Activated T-helper 2 cell treated with anti-CD3 and anti-CD28 coated beads, Interferon-gamma antibody, Interleukin-2, Interleukin-4, amounts not matched to agents 10 μg/mL and 5 μg/mL and 100 μg/mL, durations not matched to agents 14 hours and 24 hours and 36 hours (primary cell): Measurements from ENCODE around the gene KDM5D. TPM values are rescaled to one million over a fixed set of nuclear protein-coding genes. Genes with fewer than 3 reads are reported as not detected.
A peak's percentile ranks its signal among the peaks of the same experiment; 100 is the strongest.

Experiments used
- DNase-seq: peaks from one replicate; pipeline ENCODE4 v3.0.0; 2021; ENCODE audit warnings: low spot score
- H3K27ac Mint-ChIP-seq: one replicate; pipeline ENCODE4 v1.8.0; 2021; ENCODE audit warnings: mixed read lengths
- H3K27me3 Mint-ChIP-seq: one replicate; pipeline ENCODE4 v1.8.0; 2021; ENCODE audit warnings: low read depth, mixed read lengths
- H3K36me3 Mint-ChIP-seq: one replicate; pipeline ENCODE4 v1.8.0; 2021; ENCODE audit warnings: low read depth, mixed read lengths
- H3K4me1 Mint-ChIP-seq: one replicate; pipeline ENCODE4 v1.8.0; 2021; ENCODE audit warnings: low read depth, mixed read lengths
- H3K4me3 Mint-ChIP-seq: one replicate; pipeline ENCODE4 v1.8.0; 2021; ENCODE audit warnings: low read depth, mild to moderate bottlenecking, moderate library complexity, mixed read lengths
- H3K9me3 Mint-ChIP-seq: one replicate; pipeline ENCODE4 v1.8.0; 2021; ENCODE audit warnings: mixed read lengths
- intact Hi-C: fragments of 100-400 bp; cut with micrococcal nuclease; formaldehyde crosslinking; loops from one replicate; pipeline ENCODE4 v1.15.1; 2023
- total RNA-seq: library from RNA; stranded (reverse); gene quantifications from 2 replicates; pipeline ENCODE4 v1.2.3, GENCODE V29; 2022

Gene KDM5D
- total RNA-seq = 46.4 and 51.7 TPM in 2 replicates

DNA sequence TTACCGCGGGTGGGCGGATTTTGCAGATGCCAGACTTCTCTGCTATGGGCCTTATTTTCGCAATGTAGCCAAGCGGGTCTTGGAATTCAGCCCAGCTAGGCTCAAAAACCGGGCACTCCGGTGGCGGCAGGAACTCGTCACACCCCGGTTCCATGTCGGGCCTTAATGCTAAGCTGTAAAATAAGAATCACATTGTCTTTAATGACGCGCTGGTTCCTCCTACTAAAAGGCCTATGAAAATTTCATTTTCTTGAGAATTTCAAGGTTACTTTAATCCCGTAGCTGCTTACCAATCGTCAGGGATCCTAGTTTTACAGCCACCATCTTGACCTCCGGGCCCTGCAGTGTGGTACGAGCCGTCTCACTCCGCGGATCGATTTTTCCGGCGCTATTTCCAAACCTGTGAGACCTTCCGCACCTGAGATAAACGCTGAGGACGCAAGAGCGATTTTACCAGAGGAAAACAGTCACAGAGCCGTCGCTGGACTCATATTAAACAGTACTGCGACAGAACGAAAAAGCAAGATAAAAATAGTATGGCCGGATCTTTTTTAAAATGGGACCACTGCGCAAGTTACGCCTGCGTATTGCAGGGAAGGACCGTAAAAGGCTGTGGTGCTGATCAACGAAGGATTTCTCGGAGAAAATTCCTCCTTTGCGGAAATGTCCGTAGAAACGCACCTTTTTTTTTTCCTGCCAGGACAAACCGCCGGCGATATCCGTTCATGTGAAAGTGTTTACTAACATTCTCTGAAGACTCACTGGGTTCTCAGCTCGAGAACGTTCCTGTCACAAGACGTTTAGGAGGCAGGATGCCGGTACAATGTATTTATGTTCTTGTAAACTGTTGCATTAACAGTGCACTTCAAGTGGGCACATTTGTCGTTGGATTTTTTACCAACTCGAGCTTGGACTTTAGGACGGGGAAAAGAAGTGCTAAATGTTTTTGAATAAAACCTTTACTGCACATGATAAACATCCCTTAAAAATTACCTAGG lies at the start of gene KDM5D:
KDM5D (minus strand) TSS at position 346 of the 998 bp plus-strand sequence; CDS start at position 154, 192 bp downstream.
- intact Hi-C loops = loop anchor here (1.0 to 10.0 kb wide), 4 partner anchors 177 to 830 kb away; partner anchors contain the start of gene EIF1AY
- peak within 1 kb of the TSS; percentile 89 for H3K4me3 Mint-ChIP-seq
- peaks cover 11% of the 10 kb centered on the region for H3K4me1 Mint-ChIP-seq
- peak within 1 kb of the TSS; percentile 97 for H3K27ac Mint-ChIP-seq
- peaks cover 33% of the 10 kb centered on the region for H3K36me3 Mint-ChIP-seq
- peaks cover 1% of the 10 kb centered on the region for H3K27me3 Mint-ChIP-seq
- no peaks in the 10 kb centered on the region for H3K9me3 Mint-ChIP-seq
- peak; percentile 65 for DNase-seq

DNA sequence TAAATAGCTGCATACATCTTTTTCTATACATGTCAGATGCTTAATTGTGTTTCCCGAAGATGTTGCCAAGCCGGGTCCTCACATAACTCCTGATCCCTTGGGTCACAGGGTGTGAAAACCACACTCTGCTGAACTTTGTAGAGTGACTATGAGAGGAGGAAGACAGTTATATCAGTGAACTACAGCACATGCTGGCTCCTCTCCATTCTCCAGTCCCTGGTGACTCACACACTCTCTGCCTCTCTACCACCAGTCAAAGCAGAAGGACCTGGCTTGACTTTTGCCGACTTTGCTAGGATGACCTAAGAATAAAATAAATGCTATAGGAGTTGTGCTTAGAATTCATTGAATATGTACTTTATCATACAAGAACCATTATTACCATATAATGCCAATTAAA lies 23.8 kb upstream of the KDM5D start:
- Mint-ChIP-seq H3K9me3 (no peaks in the 10 kb centered on the region), H3K4me3 (no peak overlapping the region), H3K4me1 (no peaks in the 10 kb centered on the region), H3K27me3 (no peaks in the 10 kb centered on the region), H3K27ac (no peak overlapping the region), H3K36me3 (no peaks in the 10 kb centered on the region)
- intact Hi-C loops = no loop called here
- no peak for DNase-seq

DNA sequence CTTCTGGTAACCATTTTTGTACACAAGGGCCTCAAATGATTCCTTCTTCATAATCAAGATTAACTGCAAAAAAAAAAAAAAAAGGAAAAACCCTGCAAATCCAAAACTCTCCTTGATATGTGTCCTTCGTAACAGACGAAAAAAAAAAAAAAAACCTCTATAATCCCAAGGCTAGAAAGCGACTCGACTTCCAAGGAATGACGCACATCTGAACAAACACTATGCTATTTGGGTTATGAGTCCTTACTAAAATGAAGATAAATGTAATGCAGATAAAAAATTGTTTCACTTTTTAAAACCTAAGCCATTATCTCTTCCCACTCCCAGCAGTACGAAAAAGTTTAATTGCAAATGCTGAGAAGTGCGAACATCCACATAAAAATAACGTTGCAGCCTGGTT lies 1.2 kb downstream of the KDM5D start:
- H3K9me3 Mint-ChIP-seq = no peaks in the 10 kb centered on the region
- H3K36me3 Mint-ChIP-seq = peaks cover 41% of the 10 kb centered on the region
- no peak overlapping the region for H3K27ac Mint-ChIP-seq
- H3K4me1 Mint-ChIP-seq = peaks cover 16% of the 10 kb centered on the region
- DNase-seq = no peak
- H3K4me3 Mint-ChIP-seq = peak overlapping the region; percentile 89
- H3K27me3 Mint-ChIP-seq = no peaks in the 10 kb centered on the region
- intact Hi-C loops = loop anchor here (10.0 kb wide), 3 partner anchors 249 to 831 kb away; partner anchors contain the start of gene EIF1AY

DNA sequence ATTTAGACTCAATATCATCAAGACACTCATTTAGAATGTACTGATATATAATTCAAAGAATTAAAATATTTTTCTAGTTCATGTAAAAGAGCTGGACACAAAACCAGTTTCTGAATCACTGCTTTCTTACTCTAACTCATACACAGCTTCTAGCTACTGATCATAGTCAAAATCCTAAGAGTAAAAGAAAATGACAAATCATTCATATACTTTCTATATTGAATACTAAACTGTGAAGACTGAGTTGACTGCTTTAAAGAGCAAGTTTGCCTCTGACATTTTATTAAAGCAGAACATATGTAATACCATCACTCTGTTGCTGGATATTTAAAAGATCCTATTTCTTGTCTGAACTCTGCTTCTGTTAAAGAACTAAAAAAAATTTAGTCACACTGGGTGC lies 2.4 kb downstream of the KDM5D start:
- intact Hi-C loops = loop anchor here (10.0 kb wide), 3 partner anchors 247 to 833 kb away; partner anchors contain the start of gene EIF1AY
- Mint-ChIP-seq H3K27ac (no peak overlapping the region), H3K9me3 (no peaks in the 10 kb centered on the region), H3K4me3 (peak overlapping the region; percentile 26), H3K4me1 (peaks cover 16% of the 10 kb centered on the region), H3K36me3 (peaks cover 41% of the 10 kb centered on the region), H3K27me3 (no peaks in the 10 kb centered on the region)
- DNase-seq = no peak

DNA sequence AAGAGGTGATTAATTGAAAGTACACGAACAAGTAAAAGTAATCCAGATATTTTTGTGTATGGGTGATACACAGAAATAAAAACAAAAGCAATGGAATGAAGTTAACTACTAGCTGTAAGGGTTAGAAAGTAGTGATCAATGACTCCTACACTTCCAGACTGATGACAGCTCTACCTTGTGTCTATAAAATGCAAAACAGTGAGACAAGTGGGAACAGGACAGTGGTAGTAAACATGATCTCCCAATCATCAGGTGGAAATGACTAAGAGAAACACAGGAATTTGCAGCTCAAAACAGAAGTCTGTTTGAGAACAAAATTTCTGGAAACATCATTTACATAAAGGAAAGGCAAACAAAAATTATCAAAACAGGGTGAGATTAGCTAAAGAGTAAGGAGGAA lies 10.1 kb downstream of the KDM5D start:
- intact Hi-C loops = no loop called here
- no peak overlapping the region for H3K27ac Mint-ChIP-seq

DNA sequence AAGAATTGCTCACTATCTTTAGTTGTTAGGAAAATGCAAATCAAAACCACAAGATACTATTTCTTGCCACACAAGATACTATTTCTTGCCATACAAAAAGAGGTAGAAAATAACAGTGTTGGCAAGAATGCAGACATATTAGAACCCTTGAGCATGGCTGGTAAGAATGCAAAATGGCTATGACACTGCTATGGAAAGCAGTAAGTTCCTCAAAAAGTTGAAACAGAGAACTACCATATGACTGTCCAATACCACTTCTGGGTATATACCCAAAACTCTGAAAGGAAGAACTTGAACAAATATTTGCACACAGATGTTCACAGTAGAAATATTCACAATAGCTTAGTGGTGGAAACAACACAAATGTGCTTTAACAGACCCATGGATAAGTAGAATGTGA lies 26.6 kb downstream of the KDM5D start:
- intact Hi-C loops = no loop called here
- H3K4me3 Mint-ChIP-seq = no peak overlapping the region

More for the DNA sequence above, 10.1 kb downstream of the KDM5D start:
- peaks cover 62% of the 10 kb centered on the region for H3K36me3 Mint-ChIP-seq
- H3K4me1 Mint-ChIP-seq = peaks cover 12% of the 10 kb centered on the region
- H3K27me3 Mint-ChIP-seq = no peaks in the 10 kb centered on the region
- no peak overlapping the region for H3K4me3 Mint-ChIP-seq
- no peaks in the 10 kb centered on the region for H3K9me3 Mint-ChIP-seq
- DNase-seq = no peak

DNA sequence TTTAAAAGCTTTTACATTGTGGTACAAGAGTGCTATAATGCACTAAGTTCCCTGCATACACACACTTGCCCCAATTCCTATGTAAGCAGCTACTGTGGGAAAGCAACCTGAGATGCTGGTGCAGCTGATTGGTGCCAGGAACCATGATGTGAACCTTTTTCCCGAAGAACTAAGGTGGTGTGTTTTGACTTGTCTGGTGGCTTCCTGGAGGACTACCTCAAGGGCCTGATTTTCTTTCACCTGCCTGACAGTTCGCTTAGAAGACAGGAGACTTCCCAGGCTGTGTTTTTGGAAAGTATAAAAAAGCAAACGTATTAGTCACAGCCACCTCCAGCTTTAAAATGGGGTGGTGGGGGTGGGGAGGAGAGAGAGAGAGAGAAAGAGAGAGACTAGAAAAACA lies 27.4 kb downstream of the KDM5D start:
- no peak overlapping the region for H3K4me3 Mint-ChIP-seq
- H3K27ac Mint-ChIP-seq = no peak overlapping the region
- H3K9me3 Mint-ChIP-seq = no peaks in the 10 kb centered on the region
- no peaks in the 10 kb centered on the region for H3K27me3 Mint-ChIP-seq
- H3K36me3 Mint-ChIP-seq = peaks cover 66% of the 10 kb centered on the region
- intact Hi-C loops = no loop called here
- DNase-seq = no peak
- peaks cover 8% of the 10 kb centered on the region for H3K4me1 Mint-ChIP-seq

More for the DNA sequence above, 26.6 kb downstream of the KDM5D start:
- DNase-seq = no peak
- H3K36me3 Mint-ChIP-seq = peaks cover 73% of the 10 kb centered on the region
- no peaks in the 10 kb centered on the region for H3K9me3 Mint-ChIP-seq
- no peak overlapping the region for H3K27ac Mint-ChIP-seq
- H3K4me1 Mint-ChIP-seq = peaks cover 4% of the 10 kb centered on the region
- no peaks in the 10 kb centered on the region for H3K27me3 Mint-ChIP-seq

DNA sequence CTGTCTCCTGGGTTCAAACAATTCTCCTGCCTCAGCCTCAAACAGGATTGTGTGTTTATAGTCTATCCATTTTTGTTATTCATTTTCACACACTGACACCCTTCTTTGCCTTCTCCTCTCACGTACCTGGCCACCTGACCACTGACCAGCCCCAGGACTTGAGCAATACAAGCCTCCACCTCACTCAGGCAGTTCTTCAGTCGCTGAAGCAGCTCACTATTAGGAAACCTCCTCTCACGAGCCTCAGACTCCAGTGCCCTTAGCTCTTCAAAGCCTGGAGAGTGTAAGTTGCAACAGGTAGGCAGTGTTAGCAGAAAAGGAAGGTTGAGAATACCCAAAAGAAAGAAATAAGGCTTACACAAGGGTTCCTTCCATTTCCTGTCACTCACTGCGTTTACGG lies 29.3 kb downstream of the KDM5D start:
- peaks cover 8% of the 10 kb centered on the region for H3K4me1 Mint-ChIP-seq
- H3K27me3 Mint-ChIP-seq = no peaks in the 10 kb centered on the region
- H3K9me3 Mint-ChIP-seq = no peaks in the 10 kb centered on the region
- intact Hi-C loops = no loop called here
- no peak for DNase-seq
- no peak overlapping the region for H3K4me3 Mint-ChIP-seq
- H3K36me3 Mint-ChIP-seq = peaks cover 61% of the 10 kb centered on the region
- H3K27ac Mint-ChIP-seq = no peak overlapping the region

DNA sequence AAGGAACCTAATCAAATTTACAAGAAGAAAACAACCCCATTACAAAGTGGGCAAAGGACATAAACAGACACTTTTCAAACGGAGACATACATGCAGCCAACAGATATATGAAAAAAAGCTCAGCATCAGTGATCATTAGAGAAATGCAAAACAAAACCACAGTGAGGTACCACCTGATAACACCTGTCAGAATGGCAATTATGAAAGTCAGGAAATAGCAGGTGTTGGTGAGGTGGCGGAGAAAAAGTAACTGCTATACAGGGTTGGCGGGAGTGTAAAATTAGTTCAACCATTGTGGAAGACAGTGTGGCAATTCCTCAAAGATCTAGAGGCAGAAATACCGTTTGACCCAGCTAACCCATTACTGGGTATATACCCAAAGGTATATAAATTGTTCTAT lies 31.1 kb downstream of the KDM5D start:
- H3K36me3 Mint-ChIP-seq = peaks cover 64% of the 10 kb centered on the region

DNA sequence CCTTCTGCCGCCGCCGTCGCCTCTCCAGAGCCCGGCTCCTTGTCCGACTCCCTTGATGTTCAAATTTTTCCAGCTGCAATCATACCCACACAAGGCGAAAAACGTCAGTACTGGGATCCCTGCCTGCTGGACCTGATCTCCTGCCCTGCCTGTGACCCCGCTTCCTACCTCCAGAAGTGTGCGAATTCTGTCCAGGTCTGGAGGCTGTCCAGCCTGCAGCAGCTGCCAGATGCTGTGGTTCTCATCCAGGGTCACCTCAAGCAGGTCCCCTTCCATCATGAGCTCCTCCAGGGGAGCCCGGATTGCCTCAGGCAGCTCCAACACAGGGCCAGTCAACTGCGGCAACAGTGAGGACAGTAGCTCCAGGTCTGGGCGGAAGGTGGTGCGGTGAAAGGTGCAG lies 38.3 kb downstream of the KDM5D start:
- Mint-ChIP-seq H3K27me3 (no peaks in the 10 kb centered on the region), H3K4me3 (no peak overlapping the region), H3K36me3 (peaks cover 84% of the 10 kb centered on the region), H3K4me1 (no peaks in the 10 kb centered on the region), H3K27ac (no peak overlapping the region), H3K9me3 (no peaks in the 10 kb centered on the region)
- intact Hi-C loops = no loop called here
- no peak for DNase-seq

More for the DNA sequence above, 31.1 kb downstream of the KDM5D start:
- no peak for DNase-seq
- intact Hi-C loops = no loop called here
- Mint-ChIP-seq H3K9me3 (no peaks in the 10 kb centered on the region), H3K27me3 (no peaks in the 10 kb centered on the region), H3K27ac (no peak overlapping the region), H3K4me1 (peaks cover 8% of the 10 kb centered on the region), H3K4me3 (no peak overlapping the region)

DNA sequence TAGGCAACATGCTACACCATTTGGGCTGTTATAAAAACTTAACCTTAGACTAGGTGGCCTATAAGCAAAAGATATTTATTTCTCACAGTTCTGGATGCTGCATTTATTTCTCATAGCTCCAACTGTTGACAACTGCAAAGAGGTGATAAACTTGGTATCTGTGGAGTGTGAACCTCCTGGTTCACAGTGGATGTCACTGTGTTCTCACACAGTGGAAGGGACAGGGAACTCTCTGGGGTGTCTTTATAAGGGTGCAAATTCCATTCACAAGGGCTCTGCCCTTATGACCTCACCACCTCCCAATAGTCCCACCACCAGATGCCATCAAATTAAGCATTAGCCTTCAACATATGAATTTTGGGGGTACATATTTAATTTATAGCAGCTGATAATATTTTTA lies 46.0 kb downstream of the KDM5D start:
- intact Hi-C loops = no loop called here

DNA sequence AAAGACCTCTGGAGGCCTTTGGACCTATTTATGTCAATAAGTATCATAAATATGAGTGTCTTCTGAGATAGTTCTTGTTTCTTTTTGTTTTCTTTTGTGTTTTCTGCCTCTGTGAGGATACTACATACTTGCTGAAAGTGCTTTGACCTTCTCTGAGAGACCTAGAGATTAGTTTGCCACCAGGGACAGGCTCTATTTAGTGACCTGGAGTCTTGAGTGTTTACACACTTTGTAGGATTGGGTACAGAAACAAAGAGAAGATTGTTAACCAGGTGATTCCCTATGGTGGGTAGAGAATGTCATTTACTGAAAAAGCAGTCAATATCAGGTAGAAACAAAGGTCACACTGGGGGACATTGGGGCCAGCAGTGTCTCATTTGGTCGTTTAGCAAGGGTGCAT lies 63.7 kb downstream of the KDM5D start:
- Mint-ChIP-seq H3K36me3 (no peaks in the 10 kb centered on the region), H3K27me3 (no peaks in the 10 kb centered on the region), H3K4me1 (no peaks in the 10 kb centered on the region), H3K27ac (no peak overlapping the region), H3K4me3 (no peak overlapping the region), H3K9me3 (peaks cover 4% of the 10 kb centered on the region)
- intact Hi-C loops = no loop called here
- no peak for DNase-seq

More for the DNA sequence above, 46.0 kb downstream of the KDM5D start:
- peaks cover 21% of the 10 kb centered on the region for H3K9me3 Mint-ChIP-seq
- no peak for DNase-seq
- no peaks in the 10 kb centered on the region for H3K27me3 Mint-ChIP-seq
- H3K4me1 Mint-ChIP-seq = no peaks in the 10 kb centered on the region
- H3K36me3 Mint-ChIP-seq = peaks cover 90% of the 10 kb centered on the region
- no peak overlapping the region for H3K27ac Mint-ChIP-seq
- H3K4me3 Mint-ChIP-seq = no peak overlapping the region
